ENCODE results near the gene PRTG. TPM values are rescaled to one million over a fixed set of nuclear protein-coding genes. Genes with fewer than 3 reads are reported as not detected.
"Not testable (repeated sequence)": the region's sequence is repeated elsewhere in the genome, so short reads cannot be mapped to it uniquely, and the experiment has no call there.

PRTG gene
- not detected in 2 replicates for total RNA-seq

GRCh38 chr15:55742927-55743728 is at the start of gene PRTG:
PRTG (minus strand) TSS chr15:55743152; CDS start chr15:55742931, 221 bp downstream.
- intact Hi-C loops (cut with micrococcal nuclease) = no loop called here

- intact Hi-C loops (cut with micrococcal nuclease) = no loop called here
These were observed 48.8 kb upstream of the PRTG start for GRCh38 chr15:55791551-55792400.

- intact Hi-C loops (cut with micrococcal nuclease) = loop anchor here (5.0 kb wide), 1 partner anchor 58 kb away; no protein-coding TSS in a partner anchor
These were observed 46.2 kb upstream of the PRTG start for GRCh38 chr15:55789066-55789660.

- intact Hi-C loops (cut with micrococcal nuclease) = loop anchor here (5.0 kb wide), 1 partner anchor 61 kb away; no protein-coding TSS in a partner anchor
These were observed 43.4 kb upstream of the PRTG start for GRCh38 chr15:55786341-55786740.

GRCh38 chr15:55785593-55785992 is 42.6 kb upstream of the PRTG start:
- intact Hi-C loops (cut with micrococcal nuclease) = loop anchor here (5.0 kb wide), 1 partner anchor 62 kb away; no protein-coding TSS in a partner anchor

- intact Hi-C loops (cut with micrococcal nuclease) = no loop called here
These were observed 41.3 kb upstream of the PRTG start for GRCh38 chr15:55784286-55784685.

GRCh38 chr15:55782901-55783300 is 39.9 kb upstream of the PRTG start:
- intact Hi-C loops (cut with micrococcal nuclease) = no loop called here

- intact Hi-C loops (cut with micrococcal nuclease) = no loop called here
These were observed 37.3 kb upstream of the PRTG start for GRCh38 chr15:55780292-55780691.

- intact Hi-C loops (cut with micrococcal nuclease) = no loop called here
These were observed 36.0 kb upstream of the PRTG start for GRCh38 chr15:55778932-55779331.

GRCh38 chr15:55775316-55775715 is 32.4 kb upstream of the PRTG start:
- intact Hi-C loops (cut with micrococcal nuclease) = no loop called here

- intact Hi-C loops (cut with micrococcal nuclease) = no loop called here
These were observed 31.4 kb upstream of the PRTG start for GRCh38 chr15:55774113-55774970.

GRCh38 chr15:55770806-55771205 is 27.9 kb upstream of the PRTG start:
- intact Hi-C loops (cut with micrococcal nuclease) = no loop called here

- intact Hi-C loops (cut with micrococcal nuclease) = no loop called here
These were observed 27.3 kb upstream of the PRTG start for GRCh38 chr15:55770261-55770660.

GRCh38 chr15:55768670-55769185 is 25.8 kb upstream of the PRTG start:
- intact Hi-C loops (cut with micrococcal nuclease) = no loop called here

- intact Hi-C loops (cut with micrococcal nuclease) = no loop called here
These were observed 23.7 kb upstream of the PRTG start for GRCh38 chr15:55766676-55767075.

- intact Hi-C loops (cut with micrococcal nuclease) = no loop called here
These were observed 21.4 kb upstream of the PRTG start for GRCh38 chr15:55764398-55764797.

GRCh38 chr15:55758580-55758986 is 15.6 kb upstream of the PRTG start:
- intact Hi-C loops (cut with micrococcal nuclease) = no loop called here

GRCh38 chr15:55753433-55753832 is 10.5 kb upstream of the PRTG start:
- intact Hi-C loops (cut with micrococcal nuclease) = not testable (repeated sequence)

GRCh38 chr15:55750706-55751105 is 7.8 kb upstream of the PRTG start:
- intact Hi-C loops (cut with micrococcal nuclease) = no loop called here
